Fibroblast of skin of left quadriceps (primary cell): ENCODE data around the gene ZNF385C.
A peak's percentile ranks its signal among the peaks of the same experiment; 100 is the strongest.

Experiments used
- DNase-seq, 2 experiments: peaks; one replicate each; pipeline ENCODE4 v3.0.0-alpha.2; 2013; ENCODE audit warnings: low read depth in 2 of 2

ZNF385C gene

DNA sequence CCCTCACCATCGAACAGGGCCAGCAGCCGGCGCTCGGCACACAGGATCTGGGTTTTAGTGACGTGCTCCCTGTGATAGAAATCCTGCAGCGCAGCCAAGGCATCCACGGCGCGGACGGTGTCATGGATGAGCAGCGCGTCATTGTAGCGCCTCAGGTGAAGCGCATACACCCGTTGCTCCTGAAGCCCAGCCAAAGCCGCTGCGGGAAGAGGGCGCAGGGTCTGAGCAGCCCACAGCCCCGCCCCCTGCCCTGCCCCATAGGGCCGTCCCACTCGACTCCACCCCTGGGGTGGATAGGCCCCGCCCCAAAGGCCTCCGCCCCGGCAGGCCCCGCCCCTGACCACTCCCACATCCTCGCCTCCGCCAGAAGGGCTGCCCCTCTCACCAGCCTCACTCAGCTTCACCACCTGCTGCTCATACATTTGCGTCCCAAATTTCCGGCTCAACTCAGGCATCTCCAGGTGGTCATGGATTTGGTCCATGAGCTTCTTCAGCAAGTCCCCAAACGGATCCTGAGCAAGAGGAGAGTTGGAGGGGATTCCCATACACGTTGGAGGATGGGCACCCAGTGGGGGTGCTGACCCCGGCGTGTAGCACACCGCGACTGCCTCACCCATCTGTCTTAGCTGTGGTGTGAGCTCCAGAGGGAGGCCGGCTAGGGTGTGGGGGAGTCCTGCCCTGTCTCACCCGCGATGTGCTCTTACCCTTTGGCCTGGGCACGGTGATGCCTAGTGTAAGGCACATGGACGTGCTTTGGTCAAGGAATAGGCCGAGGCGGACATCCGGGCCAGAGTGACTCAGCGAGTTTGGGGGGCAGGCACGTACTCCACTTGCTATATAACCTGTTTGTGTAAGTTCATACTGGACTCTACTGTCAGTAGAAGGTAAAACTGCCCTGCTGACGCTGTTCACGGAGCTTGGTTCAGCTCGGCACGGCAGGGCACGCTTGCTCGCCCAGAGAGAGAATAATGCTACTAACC lies 9.6 kb upstream of the ZNF385C start:
- peak in 1 of 2 experiments; percentile 23 for DNase-seq

GRCh38 chr17:42107124-42107523 lies 8.9 kb upstream of the ZNF385C start:
- DNase-seq = no peak

GRCh38 chr17:42106009-42106408 lies 7.7 kb upstream of the ZNF385C start:
- no peak for DNase-seq

DNA sequence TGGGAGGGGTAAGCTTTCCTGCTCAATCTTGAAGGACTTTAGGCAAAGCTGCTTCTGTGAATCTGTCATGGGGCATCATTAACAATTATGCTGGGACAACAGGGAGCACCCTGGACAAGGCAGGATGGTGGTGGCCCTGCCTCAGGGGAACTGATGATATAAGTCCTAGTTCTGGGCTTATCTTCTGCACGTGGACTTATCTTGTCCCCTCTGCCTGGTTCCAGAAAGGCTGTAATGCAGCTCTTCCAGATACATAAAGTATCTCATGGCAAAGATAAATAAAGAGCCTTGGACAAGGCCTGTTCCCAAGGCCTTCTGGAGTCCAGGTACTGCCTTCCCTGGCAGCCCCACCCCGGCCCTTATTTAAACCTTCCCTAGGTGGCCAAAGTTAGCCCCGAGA lies 6.0 kb upstream of the ZNF385C start:
- DNase-seq = no peak

DNA sequence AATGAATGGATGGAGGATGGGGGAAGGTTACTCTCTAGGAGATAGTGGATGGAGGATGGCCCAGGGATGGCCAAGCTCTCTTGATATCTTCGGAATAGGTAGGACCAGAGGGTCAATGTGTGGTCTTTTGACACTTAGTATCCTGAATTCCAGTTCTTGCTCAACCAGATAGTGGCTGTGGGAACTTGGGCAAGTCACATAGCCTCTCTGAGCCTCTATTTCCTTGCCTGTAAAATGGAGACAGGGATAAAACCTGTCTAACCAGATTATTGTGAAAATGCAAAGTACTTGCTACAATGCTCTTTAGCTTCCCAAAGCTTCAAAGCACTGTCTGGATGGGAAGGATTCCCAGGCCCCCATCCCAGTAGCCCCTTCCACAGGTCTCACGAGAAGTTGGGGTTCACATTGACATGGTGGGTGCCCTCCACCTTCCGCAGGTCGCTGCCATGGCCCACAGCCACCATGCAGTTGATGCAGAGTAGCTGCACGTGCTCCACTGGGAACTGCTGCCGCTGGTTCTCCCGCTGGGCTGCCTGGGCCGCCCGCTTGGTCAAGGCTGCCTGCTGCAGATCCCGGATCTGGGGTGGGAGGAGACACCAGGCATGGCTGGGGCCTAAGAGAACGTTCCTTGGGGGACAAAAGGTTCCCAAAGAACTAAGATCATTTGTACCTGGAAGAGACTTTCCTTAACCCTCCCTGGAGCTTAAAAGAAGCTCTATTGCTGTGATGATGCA lies 5.1 kb upstream of the ZNF385C start:
- DNase-seq = no peak

- peak in 1 of 2 experiments; percentile 14 for DNase-seq
These were observed 3.4 kb upstream of the ZNF385C start for GRCh38 chr17:42101513-42102292.

DNA sequence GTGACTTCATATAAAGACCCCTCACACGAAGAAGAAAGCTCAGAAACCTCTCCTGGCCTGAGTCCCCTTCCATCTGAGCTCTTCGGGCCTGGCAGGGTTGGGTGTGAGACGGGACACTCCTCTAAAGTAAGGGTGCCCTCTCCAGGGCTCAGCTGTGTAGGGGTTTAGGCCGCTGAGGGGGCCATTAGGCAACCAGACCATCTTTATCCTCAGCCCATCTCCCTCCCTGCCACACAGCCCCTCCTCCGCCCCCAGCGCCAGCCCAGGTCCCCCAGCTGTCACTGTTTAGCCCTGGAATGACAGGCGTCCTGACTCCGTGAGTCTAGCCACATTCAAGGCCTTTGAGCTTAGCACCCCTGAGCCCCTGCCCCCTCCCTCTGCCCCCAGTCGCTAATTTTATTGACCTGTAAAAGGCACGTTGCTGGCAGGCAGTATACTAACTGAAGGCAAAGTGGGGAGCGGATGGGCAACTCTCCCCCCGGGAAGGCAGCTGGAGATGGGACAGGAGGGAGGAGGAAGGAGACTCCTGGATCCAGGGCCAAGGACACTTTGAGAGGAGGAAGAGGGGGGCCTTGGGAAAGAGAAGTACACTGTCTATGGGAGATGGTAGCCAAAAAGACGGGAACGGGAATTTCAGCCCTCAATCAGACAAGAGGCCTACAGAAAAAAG lies 592 bp upstream of the ZNF385C start:
- DNase-seq = no peak

DNA sequence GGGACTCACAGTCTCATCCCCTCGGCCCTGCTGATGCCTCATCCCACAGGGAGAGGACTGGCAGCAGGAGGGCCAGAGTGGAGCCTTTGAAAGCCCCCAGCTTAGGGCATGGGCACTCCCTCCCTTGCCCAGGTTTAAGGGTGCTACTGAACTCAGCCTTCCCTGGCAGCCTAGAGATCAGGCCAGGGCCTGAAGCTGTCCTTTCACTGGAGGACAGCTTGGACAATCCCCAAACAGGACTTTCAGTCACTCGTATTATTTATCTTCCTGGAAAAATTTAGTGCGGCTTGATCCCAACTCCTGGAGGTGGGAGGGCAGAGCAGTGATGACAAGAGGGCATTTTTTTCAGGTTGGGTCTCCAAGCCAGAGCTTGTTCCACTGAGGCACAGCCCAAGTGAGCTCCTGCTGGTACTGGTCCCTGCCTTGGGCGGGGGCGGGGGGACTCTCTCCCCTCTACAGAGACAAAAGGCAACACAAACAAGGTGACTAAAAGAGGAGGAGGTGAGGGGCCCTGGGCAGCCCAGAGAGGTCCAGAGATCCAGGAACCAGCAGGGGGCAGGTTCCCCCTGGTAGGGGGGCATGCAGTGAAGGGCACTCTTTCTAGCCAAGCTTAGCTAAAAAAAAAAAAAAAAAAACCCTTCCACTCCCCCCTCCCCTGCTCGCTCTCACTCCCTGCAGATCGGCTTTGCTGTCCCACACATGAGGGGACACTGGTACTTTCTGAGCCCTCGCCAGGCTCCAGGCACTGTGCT lies 1.7 kb downstream of the ZNF385C start:
- no peak for DNase-seq

GRCh38 chr17:42094375-42095069 lies 3.8 kb downstream of the ZNF385C start:
- DNase-seq = no peak

- DNase-seq = no peak
These were observed 5.3 kb downstream of the ZNF385C start for GRCh38 chr17:42092939-42093338.

DNA sequence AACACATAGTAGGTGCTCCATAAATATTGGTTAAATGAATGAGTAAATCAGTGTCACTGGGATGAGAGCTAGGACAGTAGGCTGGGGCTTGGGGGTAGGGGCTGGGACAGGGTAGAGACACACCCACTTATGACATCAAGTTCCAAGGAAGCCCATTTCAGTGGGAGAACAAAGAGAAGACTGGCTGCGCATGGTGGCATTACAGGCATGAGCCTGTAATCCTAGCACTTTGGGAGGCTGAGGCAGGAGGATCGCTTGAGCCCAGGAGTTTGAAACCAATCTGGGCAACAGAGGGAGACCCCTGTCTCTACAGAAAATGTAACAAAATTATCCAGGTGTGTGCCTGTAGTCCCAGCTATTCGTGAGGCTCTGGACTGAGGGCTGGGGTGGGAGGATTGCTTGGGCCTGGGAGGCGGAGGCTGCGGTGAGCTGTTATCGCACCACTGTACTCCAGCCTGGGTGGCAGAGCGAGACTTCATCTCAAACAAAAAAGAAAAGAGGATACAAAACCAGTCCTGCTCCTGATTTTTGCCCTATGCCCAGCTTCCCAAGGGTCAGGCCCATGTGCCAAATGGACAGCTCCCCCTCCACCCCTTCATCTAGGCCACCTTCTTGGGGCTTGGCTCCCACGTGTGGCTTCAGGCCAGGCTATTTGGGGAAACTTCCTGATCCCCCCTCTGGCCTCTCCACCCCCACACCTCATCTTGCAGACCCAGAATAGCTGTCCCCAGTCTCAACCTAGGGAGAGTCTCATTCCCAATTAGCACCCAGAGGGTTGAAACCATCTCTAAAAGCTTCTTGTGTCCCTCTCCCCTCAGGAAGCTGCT lies 7.1 kb downstream of the ZNF385C start:
- no peak for DNase-seq

DNA sequence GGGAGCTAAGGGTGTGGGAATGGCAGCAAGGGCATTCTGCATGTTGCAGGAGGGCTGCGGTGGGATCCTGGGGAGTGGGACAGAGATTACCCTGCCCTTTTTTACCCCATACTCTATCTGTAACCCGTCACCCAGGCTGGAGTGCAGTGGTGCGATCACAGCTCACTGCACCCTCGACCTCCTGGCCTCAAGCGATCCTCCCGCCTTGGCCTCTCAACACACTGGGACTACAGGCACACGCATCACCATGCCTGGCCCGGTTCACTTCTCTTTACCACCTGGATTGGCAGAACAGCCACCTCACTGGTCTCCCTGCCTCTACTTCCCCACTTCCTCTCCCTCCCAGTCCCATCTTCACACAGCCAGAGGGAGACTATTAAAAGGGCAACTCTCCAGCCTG lies 9.5 kb downstream of the ZNF385C start:
- DNase-seq = no peak

- no peak for DNase-seq
These were observed 10.3 kb downstream of the ZNF385C start for GRCh38 chr17:42087736-42088705.

GRCh38 chr17:42087042-42087701 lies 11.1 kb downstream of the ZNF385C start:
- no peak for DNase-seq

GRCh38 chr17:42081516-42082129 lies 16.6 kb downstream of the ZNF385C start:
- DNase-seq = no peak

- no peak for DNase-seq
These were observed 18.7 kb downstream of the ZNF385C start for GRCh38 chr17:42079541-42079940.
